Kidney (tissue), 14 donors: ENCODE results near the gene SLC9A4. TPM values are rescaled to one million over a fixed set of nuclear protein-coding genes. Genes with fewer than 3 reads are reported as not detected.

Source experiments
- DNase-seq, 5 donors: peaks; one replicate each; pipeline ENCODE4 v3.0.0-alpha.2; 2013 to 2020
- FAIRE-seq: peaks from 2 replicates; lab custom pipeline; 2012; peaks lifted over from hg19 to GRCh38; lab: Jason Lieb, UNC
- H3K27ac ChIP-seq, 2 donors: one replicate each; pipeline ENCODE4 v1.7.0; 2013; ENCODE audit warnings: low read depth in 2 of 2, low read length in 2 of 2, inconsistent platforms in 1 of 2
- H3K27me3 ChIP-seq: one replicate; pipeline ENCODE4 v1.7.1; 2013; ENCODE audit warnings: low read length, inconsistent platforms; ENCODE audit not compliant: control insufficient read depth, insufficient read depth
- H3K36me3 ChIP-seq, 3 donors: one replicate each; pipeline versions ENCODE4 v1.7.0 to v1.7.1; 2013; ENCODE audit warnings: low read length in 3 of 3, control low read depth in 1 of 3, inconsistent platforms in 1 of 3; ENCODE audit not compliant: insufficient read depth in 3 of 3, control insufficient read depth in 2 of 3
- H3K4me1 ChIP-seq, 3 donors: one replicate each; pipeline versions ENCODE4 v1.7.0 to v1.7.1; 2013; ENCODE audit warnings: low read length in 3 of 3, inconsistent platforms in 1 of 3, low read depth in 1 of 3; ENCODE audit not compliant: control insufficient read depth in 2 of 3, insufficient read depth in 2 of 3
- H3K4me3 ChIP-seq, 3 donors: one replicate each; pipeline versions ENCODE4 v1.7.0 to v1.8.1; 2013; ENCODE audit warnings: low read length in 3 of 3, control low read depth in 1 of 3, inconsistent platforms in 1 of 3
- H3K9ac ChIP-seq, 3 donors: one replicate each; pipeline versions ENCODE4 v1.7.0 to v1.7.1; 2013; ENCODE audit warnings: low read length in 3 of 3, control low read depth in 1 of 3, inconsistent platforms in 1 of 3
- H3K9me3 ChIP-seq, 3 donors: one replicate each; pipeline versions ENCODE4 v1.7.0 to v1.7.1; 2013; ENCODE audit warnings: low read length in 3 of 3, control low read depth in 1 of 3, inconsistent platforms in 1 of 3; ENCODE audit not compliant: control insufficient read depth in 2 of 3, insufficient read depth in 1 of 3
- intact Hi-C: fragments of 100-400 bp; cut with DNase I; formaldehyde crosslinking; loops from one replicate; pipeline ENCODE4 v1.11.1; 2022
- polyA plus RNA-seq: library from polyadenylated mRNA; stranded (reverse); fragments of 350-450 nt; fragmentation: Illumina TruSeq; extraction: RNeasy Lipid Tissue Mini Kit (QIAGEN cat#74804); gene quantifications from one replicate; pipeline ENCODE4 v1.2.3, GENCODE V29; 2014; ENCODE audit warnings: low read depth, low replicate concordance; ENCODE audit not compliant: insufficient read depth
- total RNA-seq: library from RNA; stranded (reverse); fragmentation: NEBNext Ultra II Directional; extraction: Animal tissue kit (Norgen Biotek cat#: 25700); gene quantifications from one replicate; pipeline ENCODE4 v1.2.1, GENCODE V29; 2021
- TF ChIP-seq, protein P1 (sequence below): IDR thresholded peaks from 3 replicates; pipeline ENCODE4 v1.5.1; 2012; ENCODE audit warnings: mild to moderate bottlenecking, moderate library complexity, borderline replicate concordance; ENCODE audit not compliant: insufficient read depth; ENCODE audit errors: extremely low read depth
- donor health status: control.
- donor health status: control.
- donor health status: control.
- donor health status: control.
- donor health status: control.
- donor health status: DM: yes; HTN: yes; CAD: no.
- donor health status: Normal renal cell carcinoma (clear cell type).

SLC9A4 gene
- total and polyA plus RNA-seq, 2 donors from 2014 or later: 2.8 to 10.3 TPM

DNA sequence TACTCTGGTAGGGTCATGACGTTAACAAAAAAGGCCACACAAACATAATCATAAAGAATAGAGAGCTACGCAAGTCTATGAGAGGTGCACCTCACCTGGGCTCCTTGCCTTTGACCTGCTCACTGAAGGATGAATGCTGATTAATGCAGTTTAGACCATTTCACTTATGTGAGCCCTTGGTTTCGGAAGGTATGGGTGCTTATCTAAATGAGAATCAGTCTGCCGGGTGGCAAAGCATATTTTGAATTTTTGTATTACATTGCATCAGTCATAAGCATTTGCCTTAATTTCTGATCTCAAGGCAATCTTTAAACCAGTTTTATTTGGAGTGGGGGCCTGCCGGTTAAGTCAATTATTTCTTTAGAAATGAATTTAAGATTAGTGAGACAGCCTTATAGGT is 42.8 kb downstream of the SLC9A4 start:
- peak in 3 of 5 donors; percentile 22 to 58 (median 47) for DNase-seq
- Histone ChIP-seq H3K4me1 (peaks cover 0 to 2% (median 2%) of the 10 kb centered on the region in 3 donors), H3K36me3 (no peaks in the 10 kb centered on the region), H3K4me3 (no peak overlapping the region), H3K9me3 (no peaks in the 10 kb centered on the region), H3K27ac (no peak overlapping the region), H3K9ac (no peak overlapping the region), H3K27me3 (no peaks in the 10 kb centered on the region)
- intact Hi-C loops: no loop called here
- FAIRE-seq: no peak
- TF ChIP-seq, protein P1, sequence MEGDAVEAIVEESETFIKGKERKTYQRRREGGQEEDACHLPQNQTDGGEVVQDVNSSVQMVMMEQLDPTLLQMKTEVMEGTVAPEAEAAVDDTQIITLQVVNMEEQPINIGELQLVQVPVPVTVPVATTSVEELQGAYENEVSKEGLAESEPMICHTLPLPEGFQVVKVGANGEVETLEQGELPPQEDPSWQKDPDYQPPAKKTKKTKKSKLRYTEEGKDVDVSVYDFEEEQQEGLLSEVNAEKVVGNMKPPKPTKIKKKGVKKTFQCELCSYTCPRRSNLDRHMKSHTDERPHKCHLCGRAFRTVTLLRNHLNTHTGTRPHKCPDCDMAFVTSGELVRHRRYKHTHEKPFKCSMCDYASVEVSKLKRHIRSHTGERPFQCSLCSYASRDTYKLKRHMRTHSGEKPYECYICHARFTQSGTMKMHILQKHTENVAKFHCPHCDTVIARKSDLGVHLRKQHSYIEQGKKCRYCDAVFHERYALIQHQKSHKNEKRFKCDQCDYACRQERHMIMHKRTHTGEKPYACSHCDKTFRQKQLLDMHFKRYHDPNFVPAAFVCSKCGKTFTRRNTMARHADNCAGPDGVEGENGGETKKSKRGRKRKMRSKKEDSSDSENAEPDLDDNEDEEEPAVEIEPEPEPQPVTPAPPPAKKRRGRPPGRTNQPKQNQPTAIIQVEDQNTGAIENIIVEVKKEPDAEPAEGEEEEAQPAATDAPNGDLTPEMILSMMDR: no peak

DNA sequence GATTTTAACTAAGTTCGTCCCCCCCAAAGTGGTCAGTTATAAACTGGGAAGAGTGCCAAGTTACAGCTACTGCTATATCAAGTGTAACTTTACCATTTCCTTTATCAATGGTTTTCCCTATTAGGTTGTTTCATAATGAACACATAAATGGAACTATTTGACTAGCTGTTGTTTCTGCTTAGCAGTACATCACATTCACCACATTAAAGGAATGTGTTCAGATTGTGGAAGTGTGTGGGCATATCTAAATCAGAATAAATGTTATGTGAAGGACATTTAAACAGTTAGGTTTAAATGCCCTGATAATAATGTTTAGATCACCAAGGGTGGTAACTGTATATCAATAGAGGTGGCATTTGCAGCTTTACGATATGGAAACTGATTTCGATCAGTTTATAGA is 45.1 kb downstream of the SLC9A4 start:
- H3K9me3 ChIP-seq: no peaks in the 10 kb centered on the region
- no peak overlapping the region for H3K9ac ChIP-seq
- no peaks in the 10 kb centered on the region for H3K27me3 ChIP-seq
- FAIRE-seq (no peak), DNase-seq (no peak)
- no peak overlapping the region for H3K27ac ChIP-seq
- no peaks in the 10 kb centered on the region for H3K36me3 ChIP-seq
- H3K4me3 ChIP-seq: no peak overlapping the region
- TF ChIP-seq, protein P1: no peak
- intact Hi-C loops: no loop called here
- H3K4me1 ChIP-seq: peaks cover 2 to 6% (median 2%) of the 10 kb centered on the region in 3 donors

DNA sequence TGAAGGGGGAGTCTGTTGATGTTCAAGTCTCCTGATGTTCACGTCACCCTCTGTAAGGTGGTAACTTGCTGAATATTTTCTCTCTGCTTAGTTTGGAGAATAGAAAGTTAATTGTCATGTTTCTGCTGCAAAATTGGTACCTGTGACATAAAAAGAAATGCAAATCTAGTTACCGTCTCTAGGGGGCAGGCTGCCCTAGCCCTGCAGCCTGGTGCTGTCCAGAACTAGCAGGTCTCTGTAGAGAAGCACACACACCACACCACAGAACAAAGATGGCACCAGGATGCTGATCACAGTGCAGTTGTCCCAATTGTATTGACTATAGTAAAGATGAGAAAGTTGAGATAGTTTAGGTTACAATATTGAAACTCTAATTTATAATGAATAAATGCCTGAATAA is 47.0 kb downstream of the SLC9A4 start:
- H3K4me3 ChIP-seq: no peak overlapping the region
- H3K9me3 ChIP-seq: no peaks in the 10 kb centered on the region
- intact Hi-C loops: no loop called here
- TF ChIP-seq, protein P1: peak; percentile 59
- H3K4me1 ChIP-seq: peaks cover 2 to 6% (median 4%) of the 10 kb centered on the region in 3 donors
- peak overlapping the region in 1 of 2 donors; percentile 59 for H3K27ac ChIP-seq
- peak in 3 of 5 donors; percentile 24 to 50 (median 37) for DNase-seq
- no peak overlapping the region for H3K9ac ChIP-seq
- H3K27me3 ChIP-seq: no peaks in the 10 kb centered on the region
- no peaks in the 10 kb centered on the region for H3K36me3 ChIP-seq
- no peak for FAIRE-seq

DNA sequence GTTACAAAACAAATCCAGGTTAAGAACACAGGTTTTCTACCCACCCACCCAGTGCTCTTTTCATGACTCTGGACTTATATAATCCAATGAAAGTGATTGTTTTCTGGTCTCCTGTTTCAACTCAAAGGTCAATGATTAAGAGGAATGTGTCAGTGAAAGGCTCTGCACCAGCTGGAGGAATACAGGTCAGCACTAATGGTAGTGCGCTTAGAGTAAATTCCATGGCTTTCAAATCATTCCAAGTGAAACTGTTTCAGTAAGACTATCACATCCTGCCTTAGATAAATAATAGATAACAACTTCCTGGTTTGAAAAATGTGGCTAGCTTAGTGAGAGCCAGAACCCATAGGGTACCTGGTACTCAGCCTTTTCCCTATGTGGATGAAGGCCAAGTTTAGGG is 47.8 kb downstream of the SLC9A4 start:
- TF ChIP-seq, protein P1: no peak

More for the DNA sequence above, 47.8 kb downstream of the SLC9A4 start:
- no peaks in the 10 kb centered on the region for H3K9me3 ChIP-seq
- no peak overlapping the region for H3K4me3 ChIP-seq
- H3K9ac ChIP-seq: no peak overlapping the region
- H3K36me3 ChIP-seq: no peaks in the 10 kb centered on the region
- peaks cover 2 to 6% (median 2%) of the 10 kb centered on the region in 3 donors for H3K4me1 ChIP-seq
- peak overlapping the region; percentile 9 to 49 for H3K27ac ChIP-seq
- FAIRE-seq (no peak), DNase-seq (peak in 2 of 5 donors; percentile 27 to 34)
- intact Hi-C loops: no loop called here
- no peaks in the 10 kb centered on the region for H3K27me3 ChIP-seq
